ENCODE results near the gene NPIPB12. TPM values are rescaled to one million over a fixed set of nuclear protein-coding genes. Genes with fewer than 3 reads are reported as not detected.
"Not testable (repeated sequence)": the region's sequence is repeated elsewhere in the genome, so short reads cannot be mapped to it uniquely, and the experiment has no call there.

Gene NPIPB12
- 23.9 and 46.8 TPM in 2 replicates for total RNA-seq

DNA sequence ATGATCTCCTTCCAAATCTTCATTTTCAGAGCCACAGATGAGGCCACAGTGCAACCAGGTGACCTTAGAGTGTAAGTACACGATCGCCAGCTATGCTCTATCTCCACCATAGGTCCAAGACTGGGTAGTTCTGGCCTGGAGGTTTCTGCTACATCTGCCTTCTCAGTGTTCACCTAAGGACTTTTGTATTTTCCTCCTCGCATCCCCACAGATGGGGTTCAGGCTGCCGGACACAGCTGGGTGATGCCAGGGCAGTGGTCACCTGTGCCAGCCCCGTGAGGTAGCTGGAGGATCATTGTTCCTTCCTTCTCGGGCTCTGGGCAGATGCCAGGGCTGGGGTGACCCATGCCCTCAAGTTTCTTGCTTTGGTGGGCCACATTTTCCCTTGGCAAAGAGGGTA, at the start of gene NPIPB12:
Gene NPIPB12, minus strand, starts transcription at position 101 of the 400 bp plus-strand sequence.
- DNase-seq (ENCODE audit: extremely low read depth, low read depth, low spot score) = not testable (repeated sequence)

- not testable (repeated sequence) for DNase-seq (ENCODE audit: extremely low read depth, low read depth, low spot score)
These were observed 15.3 kb upstream of the NPIPB12 start for GRCh38 chr16:29521520-29521919.

- DNase-seq (ENCODE audit: extremely low read depth, low read depth, low spot score) = not testable (repeated sequence)
These were observed 23.9 kb downstream of the NPIPB12 start for GRCh38 chr16:29482276-29482675.

DNA sequence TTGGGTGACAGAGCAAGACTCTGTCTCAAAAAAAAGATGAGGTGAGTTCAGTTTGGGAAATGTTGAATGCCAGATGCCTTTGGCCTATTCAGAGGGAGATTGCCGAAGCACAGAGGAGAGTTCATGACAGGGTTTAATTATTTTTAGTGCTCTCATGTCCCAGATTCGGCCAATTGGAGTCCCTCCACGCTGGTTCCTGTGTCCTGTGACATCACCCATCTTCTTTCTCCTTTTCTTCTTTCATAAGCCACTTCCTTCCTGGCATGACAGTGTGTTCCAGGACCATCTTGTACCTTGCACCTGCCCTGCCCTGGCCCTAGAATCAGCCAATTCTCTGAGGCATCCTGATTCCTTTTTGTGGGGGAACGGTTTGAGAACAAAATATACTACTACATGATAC, 34.1 kb downstream of the NPIPB12 start:
- DNase-seq (ENCODE audit: extremely low read depth, low read depth, low spot score) = not testable (repeated sequence)

GRCh38 chr16:29469660-29470059, 36.5 kb downstream of the NPIPB12 start:
- not testable (repeated sequence) for DNase-seq (ENCODE audit: extremely low read depth, low read depth, low spot score)

DNA sequence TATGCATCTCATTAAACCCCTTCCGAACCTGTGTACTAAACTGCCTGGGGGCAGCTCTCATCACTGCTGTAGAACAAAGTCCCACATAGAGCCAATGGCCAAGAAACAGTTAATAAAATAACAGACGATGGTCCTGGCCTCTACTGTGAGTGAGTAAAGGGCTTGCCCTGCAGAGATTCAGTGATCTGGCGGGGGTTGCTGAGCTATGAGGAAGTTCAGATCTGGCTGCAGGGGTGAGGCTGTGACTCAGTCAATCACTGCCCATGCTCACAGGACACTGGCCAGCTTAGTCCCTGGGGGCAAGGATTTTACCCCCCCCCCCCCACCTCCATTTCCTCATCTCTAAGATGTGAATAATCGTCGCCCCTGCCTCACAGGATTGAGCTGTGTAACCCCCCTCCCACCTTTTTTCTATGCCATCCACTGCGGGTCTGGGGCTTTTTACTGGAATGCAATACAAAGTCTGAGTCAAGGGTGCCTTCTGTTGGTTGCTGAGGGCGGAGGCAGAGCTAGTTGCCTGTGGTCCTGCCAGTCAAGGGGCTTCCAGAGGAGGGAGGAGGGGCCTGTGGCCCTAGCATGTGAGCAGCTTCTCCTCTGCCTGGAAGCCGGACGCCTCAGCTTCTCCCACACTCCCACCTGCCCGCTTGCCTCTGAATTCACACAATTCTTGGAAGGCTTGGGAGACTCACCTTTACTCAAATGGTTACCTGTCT, 38.4 kb downstream of the NPIPB12 start:
- not testable (repeated sequence) for DNase-seq (ENCODE audit: extremely low read depth, low read depth, low spot score)

DNA sequence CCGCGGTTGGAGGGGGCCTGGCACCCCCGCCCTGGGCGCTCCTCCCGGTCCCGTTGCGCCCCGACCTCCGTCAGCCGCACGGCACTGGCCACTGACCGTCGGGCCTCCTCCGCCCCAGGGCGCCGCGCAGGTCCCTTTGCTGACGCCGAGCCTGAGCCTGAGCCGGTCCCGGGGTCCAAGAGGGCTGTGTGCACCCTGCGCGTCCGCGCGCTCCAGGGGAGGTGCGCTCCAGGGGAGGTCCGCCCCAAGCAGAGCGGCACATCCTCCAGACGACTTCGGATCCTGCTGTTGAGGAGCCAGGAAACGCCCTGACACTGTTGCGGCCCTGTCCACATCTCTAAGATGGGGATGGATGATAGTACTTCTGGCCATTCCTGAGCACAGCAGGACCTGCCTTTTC, 39.3 kb downstream of the NPIPB12 start:
- not testable (repeated sequence) for DNase-seq (ENCODE audit: extremely low read depth, low read depth, low spot score)

GRCh38 chr16:29465985-29466824, 40.0 kb downstream of the NPIPB12 start:
- not testable (repeated sequence) for DNase-seq (ENCODE audit: extremely low read depth, low read depth, low spot score)

DNA sequence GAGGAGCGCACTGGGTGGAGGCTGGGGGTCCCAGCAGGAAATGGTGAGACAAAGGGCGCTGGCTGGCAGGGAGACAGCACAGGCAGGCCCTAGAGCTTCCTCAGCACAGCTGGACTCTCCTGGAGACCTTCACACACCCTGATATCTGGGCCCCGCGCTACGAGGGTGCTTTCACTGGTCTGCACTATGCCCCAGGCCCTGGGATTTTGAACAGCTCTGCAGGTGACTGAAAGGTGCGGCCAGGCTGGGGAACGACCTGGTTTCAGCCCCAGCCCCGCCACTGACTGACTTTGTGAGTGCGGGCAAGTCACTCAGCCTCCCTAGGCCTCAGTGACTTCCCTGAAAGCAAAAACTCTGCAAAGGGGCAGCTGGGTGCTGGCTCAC, 45.6 kb downstream of the NPIPB12 start:
- not testable (repeated sequence) for DNase-seq (ENCODE audit: extremely low read depth, low read depth, low spot score)

DNA sequence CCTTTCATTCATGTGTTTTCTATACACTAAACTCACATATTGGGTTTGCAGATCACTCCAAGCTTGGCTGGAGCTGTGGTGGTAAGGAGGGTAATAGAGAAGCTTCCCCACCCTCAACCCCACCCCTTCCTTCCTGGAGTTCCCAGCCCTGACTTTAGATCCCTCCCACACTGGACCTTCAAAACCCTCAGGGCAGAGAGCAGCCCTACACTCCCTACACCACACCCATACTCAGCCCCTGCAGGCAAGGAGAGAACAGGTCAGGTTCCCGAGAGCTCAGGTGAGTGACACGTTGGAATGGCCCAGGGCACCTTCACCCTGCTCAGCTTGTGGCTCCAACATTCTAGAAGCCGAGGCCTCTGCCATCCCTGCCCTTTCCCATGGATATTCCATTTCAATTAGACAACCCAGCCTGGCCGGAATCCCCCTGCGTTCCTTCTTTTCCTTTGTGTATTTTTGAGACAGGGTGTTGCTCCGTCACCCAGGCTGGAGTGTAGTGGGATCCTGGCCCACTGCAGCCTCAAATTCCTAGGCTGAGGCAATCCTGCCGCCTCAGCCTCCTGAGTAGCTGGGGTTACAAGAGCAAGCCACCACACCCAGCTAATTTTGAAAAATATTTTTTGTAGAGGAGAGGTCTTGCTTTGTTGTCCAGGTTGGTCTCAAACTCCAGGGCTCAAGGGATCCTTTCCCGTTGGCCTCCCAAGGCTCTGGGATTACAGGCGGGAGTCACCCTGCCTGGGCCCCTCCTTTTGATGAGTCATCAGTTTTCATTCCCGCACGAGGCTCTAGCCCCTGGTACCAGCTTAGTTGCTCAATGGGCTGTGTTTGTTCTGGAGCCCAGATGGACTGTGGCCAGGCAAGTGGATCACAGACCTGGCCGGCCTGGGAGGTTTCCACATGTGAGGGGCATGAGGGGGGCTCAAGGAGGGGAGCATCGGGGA, 46.2 kb downstream of the NPIPB12 start, which contains the start of gene SULT1A4:
Gene SULT1A4, plus strand, starts transcription at position 208 of the 941 bp plus-strand sequence. CDS start 1,473 bp downstream, outside the sequence.
- DNase-seq (ENCODE audit: extremely low read depth, low read depth, low spot score) = not testable (repeated sequence)

GRCh38 chr16:29457660-29458059, 48.5 kb downstream of the NPIPB12 start:
- not testable (repeated sequence) for DNase-seq (ENCODE audit: extremely low read depth, low read depth, low spot score)

DNA sequence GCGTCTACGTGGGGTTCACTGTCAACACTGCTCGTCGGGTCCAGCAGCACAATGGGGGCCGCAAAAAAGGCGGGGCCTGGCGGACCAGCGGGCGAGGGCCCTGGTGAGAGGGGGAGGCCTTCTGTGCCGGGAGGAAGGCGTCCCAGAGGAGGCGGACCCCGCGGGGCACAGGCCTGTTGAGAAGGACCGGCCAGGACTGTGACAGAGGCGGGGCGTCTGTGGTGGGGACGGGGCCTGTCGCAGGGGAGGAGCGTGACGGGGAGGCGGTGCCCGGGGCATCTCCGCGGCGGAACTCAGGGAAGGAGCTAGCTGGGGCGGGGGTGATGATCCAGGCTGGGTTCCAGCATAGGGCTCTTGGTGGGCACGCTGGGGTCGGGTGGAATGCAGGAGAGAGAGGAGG, 51.4 kb downstream of the NPIPB12 start:
- DNase-seq (ENCODE audit: extremely low read depth, low read depth, low spot score) = not testable (repeated sequence)

GRCh38 chr16:29454269-29454668, 51.9 kb downstream of the NPIPB12 start, which contains the start of the genes BOLA2 and SLX1B:
Gene BOLA2 (minus strand): TSS chr16:29454351. CDS start chr16:29454253, 98 bp downstream.
Gene SLX1B (plus strand): TSS chr16:29454533.
- not testable (repeated sequence) for DNase-seq (ENCODE audit: extremely low read depth, low read depth, low spot score)

- not testable (repeated sequence) for DNase-seq (ENCODE audit: extremely low read depth, low read depth, low spot score)
These were observed 52.5 kb downstream of the NPIPB12 start for GRCh38 chr16:29453754-29454153.

Other genes starting within 250 kb of the NPIPB12 start
- gene NPIPB11, start 99.7 kb downstream of the NPIPB12 start, total RNA-seq = 0.05 and 0.47 TPM in 2 replicates
- gene BOLA2, start 52.1 kb downstream of the NPIPB12 start, total RNA-seq = 18.7 and 23.6 TPM in 2 replicates
- 36.4 and 38.0 TPM in 2 replicates for gene SLX1B, start 51.9 kb downstream of the NPIPB12 start, total RNA-seq
- 2.9 and 5.5 TPM in 2 replicates for gene SULT1A4, start 46.5 kb downstream of the NPIPB12 start, total RNA-seq
- not detected in 2 replicates for gene SPN, start 156.8 kb upstream of the NPIPB12 start, total RNA-seq
- 6.0 and 14.9 TPM in 2 replicates for gene QPRT, start 172.8 kb upstream of the NPIPB12 start, total RNA-seq
- gene C16orf54, start 239.6 kb upstream of the NPIPB12 start, total RNA-seq = not detected in 2 replicates